ENCODE results near the gene AHNAK2.

DNA sequence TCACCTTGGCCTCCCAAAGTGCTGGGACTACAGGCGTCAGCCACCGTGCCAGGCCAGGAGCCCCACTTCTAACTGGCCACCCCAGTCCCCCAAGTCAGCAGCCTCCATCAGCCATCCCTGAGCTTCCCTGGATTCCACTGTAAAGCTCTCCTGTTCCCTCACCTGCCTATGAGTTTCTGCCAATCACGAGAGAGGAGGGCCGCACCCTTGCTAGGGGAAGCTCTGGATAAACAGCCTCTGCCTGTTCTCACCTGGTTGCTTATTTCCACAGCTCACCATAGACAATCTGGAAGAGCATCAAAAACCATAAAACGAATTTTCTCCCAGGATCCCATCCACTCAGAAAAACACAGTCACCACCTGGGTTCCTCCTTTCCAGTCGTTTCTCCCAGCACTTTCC lies 37.7 kb upstream of the AHNAK2 start:
- TF ChIP-seq, protein P1, sequence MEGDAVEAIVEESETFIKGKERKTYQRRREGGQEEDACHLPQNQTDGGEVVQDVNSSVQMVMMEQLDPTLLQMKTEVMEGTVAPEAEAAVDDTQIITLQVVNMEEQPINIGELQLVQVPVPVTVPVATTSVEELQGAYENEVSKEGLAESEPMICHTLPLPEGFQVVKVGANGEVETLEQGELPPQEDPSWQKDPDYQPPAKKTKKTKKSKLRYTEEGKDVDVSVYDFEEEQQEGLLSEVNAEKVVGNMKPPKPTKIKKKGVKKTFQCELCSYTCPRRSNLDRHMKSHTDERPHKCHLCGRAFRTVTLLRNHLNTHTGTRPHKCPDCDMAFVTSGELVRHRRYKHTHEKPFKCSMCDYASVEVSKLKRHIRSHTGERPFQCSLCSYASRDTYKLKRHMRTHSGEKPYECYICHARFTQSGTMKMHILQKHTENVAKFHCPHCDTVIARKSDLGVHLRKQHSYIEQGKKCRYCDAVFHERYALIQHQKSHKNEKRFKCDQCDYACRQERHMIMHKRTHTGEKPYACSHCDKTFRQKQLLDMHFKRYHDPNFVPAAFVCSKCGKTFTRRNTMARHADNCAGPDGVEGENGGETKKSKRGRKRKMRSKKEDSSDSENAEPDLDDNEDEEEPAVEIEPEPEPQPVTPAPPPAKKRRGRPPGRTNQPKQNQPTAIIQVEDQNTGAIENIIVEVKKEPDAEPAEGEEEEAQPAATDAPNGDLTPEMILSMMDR (conservative IDR thresholded peaks at IDR 0.05 in 1 of 2, IDR thresholded peaks at IDR 0.05 in 1 of 2; ENCODE audit: low read depth in 1 of 2, low read length in 2 of 2): no peak
- TF ChIP-seq EZH2 (IDR thresholded peaks at IDR 0.05; ENCODE audit: low read length, missing control alignments): no peak

Data from fibroblast of lung (primary cell).